Heart right ventricle (tissue), 16 donors: ENCODE results near the gene PSMD13. TPM values are rescaled to one million over a fixed set of nuclear protein-coding genes. Genes with fewer than 3 reads are reported as not detected.

Experiments used
- ATAC-seq, 8 donors: fragments of 200-7000 bp; cut with Tn5 transposase; one replicate each; pipeline ENCODE4 v1.9.1; 2020; ENCODE audit warnings: mild to moderate bottlenecking in 8 of 8, moderate library complexity in 8 of 8, moderate number of reproducible peaks in 1 of 8
- DNase-seq, 2 donors: peaks; one replicate each; pipeline ENCODE4 v3.0.0-alpha.2; 2020
- H3K27ac ChIP-seq, 10 donors: fragments of 200-600 bp; sonication (generic) in 2 of 10; one replicate each; pipeline versions ENCODE4 v1.5.0 to v1.8.0; 2020 to 2022; ENCODE audit warnings: mild to moderate bottlenecking in 3 of 10
- H3K27me3 ChIP-seq, 7 donors: fragments of 200-600 bp; one replicate each; pipeline ENCODE4 v1.8.0; 2021 to 2022; ENCODE audit warnings: mild to moderate bottlenecking in 2 of 7
- H3K36me3 ChIP-seq, 9 donors: fragments of 200-600 bp; sonication (generic) in 1 of 9; one replicate each; pipeline versions ENCODE4 v1.5.0 to v1.8.0; 2020 to 2022; ENCODE audit warnings: mild to moderate bottlenecking in 2 of 9
- H3K4me1 ChIP-seq, 9 donors: fragments of 200-600 bp; sonication (generic) in 1 of 9; one replicate each; pipeline versions ENCODE4 v1.5.0 to v1.8.0; 2020 to 2022; ENCODE audit warnings: mild to moderate bottlenecking in 4 of 9
- H3K4me3 ChIP-seq, 10 donors: fragments of 200-600 bp; sonication (generic) in 2 of 10; one replicate each; pipeline versions ENCODE4 v1.5.0 to v1.8.0; 2020 to 2022; ENCODE audit warnings: mild to moderate bottlenecking in 7 of 10, moderate library complexity in 2 of 10
- H3K9me3 ChIP-seq, 11 donors: fragments of 200-600 bp in 10 of 11; sonication (generic) in 2 of 11; one replicate each; pipeline versions ENCODE4 v1.5.0 to v1.8.0; 2013 to 2022; ENCODE audit warnings: mild to moderate bottlenecking in 2 of 11, control low read depth in 1 of 11, moderate library complexity in 1 of 11
- CTCF ChIP-seq, 9 donors: fragments of 200-600 bp; sonication (generic) in 2 of 9; IDR thresholded peaks; one replicate each; pipeline versions ENCODE4 v1.5.0 to v1.8.0; 2021 to 2022; ENCODE audit warnings: antibody characterized with exemption in 9 of 9, mild to moderate bottlenecking in 5 of 9, moderate library complexity in 1 of 9
- WGBS, 2 donors: extraction: QIAGEN DNeasy Blood & Tissue Kit; methylation state at CpG; one replicate each; pipeline ENCODE4 v1.1.7; 2013; ENCODE audit warnings: inconsistent platforms in 1 of 2; 5-methylcytosine and 5-hydroxymethylcytosine counted together
- intact Hi-C, 10 donors: fragments of 100-400 bp; cut with DNase I; formaldehyde crosslinking; loops; one replicate each; pipeline versions ENCODE4 v1.11.1 to v1.14.2; 2022
- polyA plus RNA-seq, 2 donors: library from polyadenylated mRNA; stranded (reverse); fragments of 200-250 nt; gene quantifications; one replicate each; pipeline ENCODE4 v1.2.3, GENCODE V29; 2013
- total RNA-seq, 10 donors: library from RNA; stranded (reverse); fragmentation: NEBNext Ultra II Directional in 3 of 10; extraction: Animal tissue kit (Norgen Biotek cat#: 25700) in 3 of 10; gene quantifications; one replicate each; pipeline versions ENCODE4 v1.2.1 to v1.2.4, GENCODE V29; 2021 to 2023
- donor health status: Arrhythmogenic right ventricular cardiomyopathy.
- donor health status: ischemic (EF 13 %, LVEDD 7.1; RV severe dilation, severe dysfunction).
- donor health status: healthy with polysubstance abuse.
- donor health status: DM: no; HTN: yes; CAD: no.
- donor health status: DM: no; HTN: no; CAD: no.
- donor health status: ischemic (EF 25% LVEDD 6.9; RV normal size, moderate dysfunction).
- donor health status: ischemic (EF 25% LVEDD 5.7; RV mildly dilated, moderate dysfunction).
- donor health status: healthy.
- donor health status: DM: yes; HTN: yes; CAD: no.
- donor health status: Ischemic cardiomyopathy.
- donor health status: ischemic (EF 35%, LVEDD 5.7; RV mildly dilated, moderate dysfunction).
- donor health status: nonischemic (EF 11% LVEDD 7.7; RV severe dilation, severe dysfunction).
- donor health status: DM: yes; HTN: yes; CAD: no.
- donor health status: PGD.
- donor health status: ischemic (EF 29% LVEDD 5.4; RV normal size, mild dysfunction).
- donor health status: nonischemic (EF 23%, LVEDD 6.1; RV moderate dilation, normal function).

Gene PSMD13
- total and polyA plus RNA-seq, 12 donors: 78.7 to 163 (median 94.4) TPM

- peaks cover 0 to 35% (median 15%) of the 10 kb centered on the region in 7 donors for H3K27me3 ChIP-seq
- no peak for ATAC-seq
- H3K4me3 ChIP-seq: no peak overlapping the region
- no peaks in the 10 kb centered on the region for H3K36me3 ChIP-seq
- peaks cover 0 to 35% (median 0%) of the 10 kb centered on the region in 9 donors for H3K4me1 ChIP-seq
- TF ChIP-seq CTCF (IDR thresholded peaks at IDR 0.05): no peak
- H3K27ac ChIP-seq: peak overlapping the region in 2 of 10 donors; percentile 22 to 97
- WGBS, 2 donors: 75 to 81% methylated on average over 18 of the region's 18 CpGs
- intact Hi-C loops: no loop called here
- peaks cover 0 to 8% (median 3%) of the 10 kb centered on the region in 11 donors for H3K9me3 ChIP-seq
- no peak for DNase-seq
Observed at GRCh38 chr11:270451-271318, 33.9 kb downstream of the PSMD13 start.

GRCh38 chr11:271319-271715, 34.5 kb downstream of the PSMD13 start:
- intact Hi-C loops: no loop called here
- ATAC-seq: no peak
- Histone ChIP-seq H3K4me3 (no peak overlapping the region), H3K27ac (peak overlapping the region in 1 of 10 donors; percentile 97), H3K27me3 (peaks cover 0 to 40% (median 15%) of the 10 kb centered on the region in 7 donors), H3K36me3 (no peaks in the 10 kb centered on the region), H3K4me1 (peaks cover 0 to 35% (median 0%) of the 10 kb centered on the region in 9 donors), H3K9me3 (peaks cover 0 to 4% (median 0%) of the 10 kb centered on the region in 11 donors)
- no peak for TF ChIP-seq CTCF (IDR thresholded peaks at IDR 0.05)
- WGBS, 2 donors: 67 to 80% methylated on average over 8 of the region's 8 CpGs
- DNase-seq: no peak

- peaks cover 0 to 3% (median 0%) of the 10 kb centered on the region in 11 donors for H3K9me3 ChIP-seq
- peaks cover 0 to 50% (median 21%) of the 10 kb centered on the region in 7 donors for H3K27me3 ChIP-seq
- TF ChIP-seq CTCF (IDR thresholded peaks at IDR 0.05): no peak
- H3K4me3 ChIP-seq: no peak overlapping the region
- intact Hi-C loops: no loop called here
- ATAC-seq: no peak
- no peaks in the 10 kb centered on the region for H3K36me3 ChIP-seq
- no peak overlapping the region for H3K27ac ChIP-seq
- DNase-seq: no peak
- H3K4me1 ChIP-seq: peaks cover 0 to 32% (median 0%) of the 10 kb centered on the region in 9 donors
- WGBS, 2 donors: 86 to 87% methylated on average over 22 of the region's 22 CpGs
Observed at GRCh38 chr11:272195-272930, 35.6 kb downstream of the PSMD13 start.

GRCh38 chr11:272931-273198, 36.1 kb downstream of the PSMD13 start:
- peaks cover 0 to 55% (median 26%) of the 10 kb centered on the region in 7 donors for H3K27me3 ChIP-seq
- 72 to 80% methylated on average over 6 of the region's 6 CpGs for WGBS, 2 donors
- intact Hi-C loops: no loop called here

More at GRCh38 chr11:272931-273198, 36.1 kb downstream of the PSMD13 start:
- no peak for TF ChIP-seq CTCF (IDR thresholded peaks at IDR 0.05)
- peaks cover 0 to 3% (median 0%) of the 10 kb centered on the region in 11 donors for H3K9me3 ChIP-seq
- ATAC-seq (no peak), DNase-seq (no peak)
- no peaks in the 10 kb centered on the region for H3K36me3 ChIP-seq
- no peak overlapping the region for H3K4me3 ChIP-seq
- no peak overlapping the region for H3K27ac ChIP-seq
- peaks cover 0 to 29% (median 0%) of the 10 kb centered on the region in 9 donors for H3K4me1 ChIP-seq
